NCI-H345 (cell line): Measurements from ENCODE around the gene TGIF2.

Source experiments
- DNase-seq: peaks from one replicate; lab custom pipeline; 2025; lab: John Stamatoyannopoulos, UW

TGIF2 gene

DNA sequence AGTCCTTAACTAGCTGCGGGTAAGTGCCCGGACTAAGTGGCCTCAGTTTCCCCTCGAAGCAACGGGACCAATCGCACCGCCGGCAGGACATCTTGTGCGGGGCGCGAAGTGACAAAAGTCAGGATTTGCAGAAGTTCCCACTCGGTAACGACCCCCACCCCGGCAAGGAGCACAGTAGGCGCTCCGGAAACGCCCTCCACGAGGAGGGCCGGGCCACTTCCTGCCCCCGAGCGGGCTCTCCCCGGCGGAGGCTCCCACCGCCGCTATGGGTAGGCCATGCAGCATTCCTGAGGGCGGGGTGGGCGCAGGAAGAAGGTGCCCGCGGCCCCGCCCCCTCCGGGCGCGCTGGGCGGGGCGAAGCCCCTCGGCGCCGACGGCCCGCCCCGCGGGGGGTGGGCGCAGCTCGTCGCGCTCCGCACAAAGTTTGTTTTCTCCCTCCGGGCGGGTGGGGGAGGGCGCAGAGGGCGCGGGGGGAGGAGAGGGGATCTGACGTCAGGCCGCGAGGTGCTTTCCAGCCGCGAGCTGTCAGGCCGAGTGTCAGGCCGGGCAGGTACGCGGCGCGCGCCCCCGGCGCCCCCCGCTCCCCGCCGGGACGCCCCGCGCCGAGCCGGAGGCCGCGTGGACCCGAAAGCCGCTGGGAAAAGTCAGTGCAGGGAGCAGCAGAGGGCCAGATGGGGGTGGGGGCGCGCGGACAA is at the start of gene TGIF2:
Gene TGIF2, plus strand, starts transcription at position 495 of the 695 bp plus-strand sequence. CDS start 5,178 bp downstream, outside the sequence.
- peak; percentile 33 for DNase-seq

DNA sequence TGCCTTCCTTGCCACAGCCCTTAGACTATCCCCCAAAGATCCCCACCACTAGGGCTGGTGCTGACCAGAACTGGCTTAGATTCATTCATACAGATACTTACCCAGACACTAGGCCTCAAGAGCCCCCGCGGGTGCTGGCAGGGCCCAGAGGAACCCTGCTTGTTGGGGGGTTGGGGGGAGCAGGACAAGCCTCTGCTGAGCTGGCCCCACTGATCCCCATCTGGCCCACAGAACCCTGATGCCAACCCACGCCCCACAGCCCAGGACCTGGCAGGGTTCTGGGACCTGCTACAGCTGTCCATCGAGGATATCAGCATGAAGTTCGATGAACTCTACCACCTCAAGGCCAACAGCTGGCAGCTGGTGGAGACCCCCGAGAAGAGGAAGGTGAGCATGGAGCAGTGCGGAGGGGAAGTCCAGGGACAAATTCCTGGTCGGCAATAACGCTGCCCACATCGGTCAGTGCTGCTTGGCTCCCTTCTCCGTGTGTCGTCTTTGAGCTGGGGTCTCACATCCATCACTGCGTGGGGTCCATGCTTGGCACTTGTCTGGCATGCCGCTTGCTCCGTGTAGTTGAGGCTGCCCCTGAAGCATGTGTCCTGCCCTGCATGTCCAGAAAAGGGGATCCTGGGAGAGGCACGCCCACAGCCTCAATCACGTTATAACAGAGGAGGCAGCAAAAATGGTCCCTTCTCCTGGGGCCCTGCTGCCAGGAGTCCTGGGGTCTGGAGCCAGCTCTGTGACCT is 47.6 kb upstream of the TGIF2 start:
- no peak for DNase-seq

DNA sequence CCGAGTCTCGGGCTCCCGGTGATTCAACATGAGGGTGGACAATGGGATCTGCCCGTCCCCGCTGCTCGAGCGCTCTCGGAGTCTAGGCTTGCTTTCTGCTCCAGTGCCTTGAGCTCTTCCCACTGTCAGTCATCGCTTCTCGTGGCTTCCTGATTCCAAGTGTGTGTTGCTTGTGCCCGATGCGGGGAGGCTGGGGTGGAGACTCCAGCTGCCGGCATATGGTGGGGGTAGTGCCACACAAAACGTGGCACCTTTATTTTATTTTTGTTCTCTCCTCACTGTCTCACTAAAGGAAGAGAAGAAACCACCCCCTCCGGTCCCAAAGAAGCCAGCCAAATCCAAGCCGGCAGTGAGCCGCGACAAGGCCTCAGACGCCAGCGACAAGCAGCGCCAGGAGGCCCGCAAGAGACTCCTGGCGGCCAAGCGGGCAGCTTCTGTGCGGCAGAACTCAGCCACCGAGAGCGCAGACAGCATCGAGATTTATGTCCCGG is 46.8 kb upstream of the TGIF2 start:
- no peak for DNase-seq

DNA sequence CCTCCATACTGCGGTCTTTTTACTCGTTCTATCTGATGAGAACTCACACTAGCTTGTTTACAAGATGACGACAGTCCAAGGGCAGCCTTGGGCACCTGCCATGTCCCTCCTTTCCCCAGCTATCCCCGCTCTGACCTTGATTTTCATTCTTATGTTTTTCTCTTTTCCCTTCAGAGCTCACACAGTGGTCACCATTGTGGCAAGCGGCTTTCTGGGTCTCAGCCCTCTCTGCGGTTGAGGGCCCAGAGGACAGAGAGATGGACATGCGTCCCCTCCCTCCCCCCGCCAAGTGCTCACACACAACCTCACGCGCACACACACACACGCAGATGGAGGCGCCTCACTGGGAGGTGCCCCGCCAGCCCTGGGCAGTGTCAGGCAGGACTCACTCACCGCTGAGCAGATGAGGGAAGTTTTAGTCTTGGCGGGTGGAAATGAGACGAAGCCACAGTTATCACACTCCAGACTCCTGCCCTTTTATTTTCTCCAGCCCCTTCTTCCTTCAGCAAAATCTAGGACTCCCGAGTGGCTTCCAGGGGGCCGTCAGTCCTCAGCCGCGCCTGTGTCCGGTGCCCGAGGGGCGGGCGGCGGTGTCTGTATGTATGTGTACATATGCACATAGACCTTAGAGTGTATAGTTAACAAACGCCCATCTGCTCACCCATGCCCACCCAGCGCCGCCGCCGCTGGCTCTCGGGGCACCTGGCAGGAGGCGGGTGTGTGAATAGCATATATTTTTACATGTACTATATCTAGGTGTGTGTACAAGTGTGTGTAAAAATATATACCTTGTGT is 45.9 kb upstream of the TGIF2 start:
- no peak for DNase-seq

DNA sequence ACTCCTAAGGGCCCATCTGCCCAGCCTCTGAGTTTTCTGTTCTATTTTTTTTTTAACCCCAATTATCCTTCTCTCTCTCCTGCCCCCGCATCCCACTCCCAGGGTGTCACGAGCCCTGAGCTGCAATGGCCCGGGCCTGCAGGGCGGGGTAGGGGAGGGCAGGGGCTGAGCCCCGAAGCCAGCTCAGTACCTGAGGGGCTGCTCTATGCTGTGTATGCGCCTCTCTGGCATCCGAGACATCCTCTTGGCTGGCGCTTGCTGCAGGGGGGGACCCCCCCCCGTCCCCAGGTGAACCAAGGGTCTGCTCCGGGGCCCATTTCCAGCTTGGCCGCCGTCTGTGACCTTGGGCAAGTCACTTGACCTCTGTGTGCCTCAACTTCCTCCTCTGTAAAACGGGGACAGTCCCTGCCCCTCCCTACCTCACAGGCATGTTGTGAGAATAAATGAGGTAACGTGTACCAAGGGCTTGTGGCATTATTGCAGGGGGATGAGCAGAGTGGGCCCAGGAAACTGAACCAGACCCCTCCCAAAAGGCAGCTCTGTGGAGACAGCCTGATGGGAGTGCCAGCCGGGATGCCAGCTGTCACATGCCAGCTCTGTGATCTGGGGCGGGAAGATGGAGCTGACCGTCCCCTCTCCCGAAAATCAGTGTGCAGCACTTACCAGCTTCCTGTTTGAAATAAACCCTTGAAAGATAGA is 45.1 kb upstream of the TGIF2 start:
- no peak for DNase-seq

DNA sequence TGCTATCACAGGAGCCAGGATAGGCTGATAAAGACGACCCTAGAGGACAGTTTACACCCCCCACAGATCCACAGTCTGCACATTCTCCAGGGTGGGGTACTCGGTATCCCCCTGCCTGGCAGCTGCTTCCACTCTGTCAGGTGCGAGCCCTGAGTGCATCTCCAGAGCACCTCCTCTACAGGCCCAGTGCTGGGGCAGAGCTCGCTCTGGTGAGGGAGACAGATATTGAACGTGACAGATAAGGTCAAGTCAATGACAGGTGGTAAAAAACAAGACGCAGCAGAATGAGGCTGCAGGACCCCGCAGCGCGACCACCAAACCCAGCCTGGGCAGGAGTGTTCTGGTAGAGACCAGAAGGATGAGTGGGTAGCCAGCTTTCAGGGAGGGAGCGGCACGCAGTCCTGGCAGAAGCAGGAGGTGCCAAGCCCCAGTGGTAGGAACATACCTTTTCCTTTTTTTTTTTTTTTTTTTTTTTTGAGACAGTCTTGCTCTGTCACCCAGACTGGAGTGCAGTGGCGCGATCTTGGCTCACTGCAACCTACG is 44.5 kb upstream of the TGIF2 start:
- DNase-seq, result no peak

DNA sequence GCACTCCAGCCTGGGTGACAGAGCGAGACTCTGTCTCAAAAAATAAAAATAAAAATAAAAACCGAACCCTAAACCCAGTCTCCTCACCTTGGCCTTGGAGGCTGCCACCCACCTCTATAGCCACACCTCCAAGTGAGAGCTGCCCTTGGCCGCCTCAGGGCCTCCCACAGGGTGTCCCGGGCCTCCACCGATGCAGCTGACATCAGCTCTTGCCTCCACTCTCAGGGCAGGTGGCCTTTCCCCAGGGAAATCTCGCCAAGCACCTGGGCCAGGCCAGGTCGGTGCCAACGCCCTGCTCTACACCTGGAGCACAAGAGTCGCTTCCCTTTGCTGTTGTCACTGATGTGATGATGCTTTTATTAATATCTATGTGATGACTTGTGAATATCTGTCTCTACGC is 41.0 kb upstream of the TGIF2 start:
- DNase-seq, result no peak

DNA sequence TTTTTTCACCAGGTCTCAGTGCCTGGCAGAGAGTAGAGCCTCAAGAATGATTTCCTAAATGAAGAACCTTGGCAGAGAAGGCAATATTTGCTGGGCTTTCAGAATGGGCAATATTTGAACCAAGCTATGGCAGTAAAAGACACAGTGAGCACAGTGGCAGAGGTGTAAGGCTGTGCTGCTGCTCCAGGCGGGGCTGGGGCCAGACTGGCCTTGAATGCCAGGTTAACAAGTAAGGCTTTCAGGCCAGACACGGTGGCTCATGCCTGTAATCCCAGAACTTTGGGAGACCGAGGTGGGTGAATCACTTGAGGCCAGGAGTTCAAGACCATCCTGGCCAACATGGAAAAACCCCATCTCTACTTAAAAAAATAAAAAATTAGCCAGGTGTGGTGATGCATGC is 40.6 kb upstream of the TGIF2 start:
- no peak for DNase-seq

DNA sequence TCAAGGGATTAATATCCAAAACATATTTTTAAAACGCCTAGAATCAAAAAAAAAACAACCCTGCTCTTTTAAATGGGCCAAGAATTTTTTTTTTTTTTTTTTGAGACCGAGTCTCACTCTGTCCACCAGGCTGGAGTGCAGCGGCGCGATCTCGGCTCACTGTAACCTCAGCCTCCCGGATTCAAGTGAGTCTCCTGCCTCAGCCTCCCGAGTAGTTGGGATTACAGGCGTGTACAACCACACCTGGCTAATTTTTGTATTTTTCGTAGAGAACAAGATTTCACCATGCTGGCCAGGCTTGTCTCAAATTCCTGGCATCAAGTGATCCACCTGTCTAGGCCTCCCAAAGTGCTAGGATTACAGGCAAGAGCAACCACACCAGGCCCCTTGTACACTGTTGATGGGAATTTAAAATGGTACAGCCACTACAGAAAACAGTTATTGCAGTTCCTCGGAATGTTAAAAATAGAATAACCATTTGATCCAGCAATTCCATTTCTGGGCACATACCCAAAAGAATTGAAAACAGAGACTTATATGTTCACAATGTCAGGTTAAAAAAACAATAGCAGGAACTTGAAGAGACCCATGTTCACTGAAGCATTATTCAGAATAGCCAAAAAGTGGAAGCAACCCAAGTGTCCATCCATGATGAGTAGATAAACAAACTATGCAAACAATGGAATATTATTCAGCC is 35.2 kb upstream of the TGIF2 start:
- DNase-seq, result no peak

DNA sequence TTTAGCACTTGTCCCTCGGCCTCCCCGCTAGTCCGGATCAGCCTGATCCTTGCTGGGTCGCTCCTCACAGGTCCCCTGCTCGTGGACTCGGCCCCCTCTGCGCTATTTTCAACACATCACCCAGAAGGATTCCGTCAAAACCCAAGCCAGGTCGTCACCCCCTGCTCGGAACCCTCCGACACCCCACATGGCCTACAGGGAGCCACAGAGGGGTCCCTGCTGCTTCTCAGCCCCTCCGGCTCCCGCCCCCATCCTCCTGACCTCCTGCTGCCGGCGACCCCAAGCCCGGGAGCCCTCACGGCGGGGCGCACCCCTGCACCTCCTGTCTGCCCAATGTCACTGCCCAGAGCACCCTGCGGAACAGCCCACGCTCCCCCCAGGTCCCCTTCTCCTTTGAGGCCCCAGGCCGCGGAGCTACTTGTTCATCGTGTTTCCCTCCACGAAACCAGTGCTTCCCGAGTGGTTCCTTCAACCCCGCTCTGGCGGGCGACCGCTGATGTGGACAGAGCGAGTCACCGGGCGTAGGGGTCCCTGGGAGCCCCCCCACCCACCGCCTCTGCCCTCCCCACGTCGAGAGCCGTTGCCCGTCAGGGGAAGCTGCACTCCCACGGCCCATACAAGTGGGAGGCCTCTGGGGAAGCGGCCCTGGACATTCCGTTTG is 32.7 kb upstream of the TGIF2 start:
- no peak for DNase-seq

DNA sequence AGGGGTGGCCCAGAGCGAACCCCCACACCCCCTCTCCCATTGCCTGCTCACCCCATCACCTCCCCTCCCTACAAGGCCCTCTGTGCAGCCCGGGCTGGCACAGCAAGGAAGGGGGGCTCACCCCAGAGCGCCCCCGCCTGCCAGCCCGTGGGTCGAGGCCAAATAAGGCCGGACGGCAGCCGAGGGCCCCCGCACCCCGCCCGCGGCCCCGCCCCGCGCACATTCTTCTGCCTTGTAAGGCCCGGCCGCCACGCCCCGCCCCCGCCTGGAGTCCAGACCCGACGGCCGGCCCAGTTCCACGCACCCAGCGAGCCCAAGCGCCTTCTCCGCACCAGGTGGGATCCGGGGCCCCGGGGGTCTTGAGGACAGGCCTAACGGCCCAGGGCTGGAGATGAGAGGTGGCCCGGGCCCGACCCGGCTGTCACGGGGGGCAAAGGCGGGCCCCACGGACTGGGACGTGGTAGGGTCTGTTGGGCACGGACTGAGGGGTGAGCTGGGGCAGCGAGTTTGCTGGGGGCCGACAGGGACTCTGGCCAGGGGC is 32.1 kb upstream of the TGIF2 start, which contains the start of gene MYL9:
Gene MYL9, plus strand, starts transcription at position 293 of the 541 bp plus-strand sequence. CDS start 3,366 bp downstream, outside the sequence.
- DNase-seq, result no peak

DNA sequence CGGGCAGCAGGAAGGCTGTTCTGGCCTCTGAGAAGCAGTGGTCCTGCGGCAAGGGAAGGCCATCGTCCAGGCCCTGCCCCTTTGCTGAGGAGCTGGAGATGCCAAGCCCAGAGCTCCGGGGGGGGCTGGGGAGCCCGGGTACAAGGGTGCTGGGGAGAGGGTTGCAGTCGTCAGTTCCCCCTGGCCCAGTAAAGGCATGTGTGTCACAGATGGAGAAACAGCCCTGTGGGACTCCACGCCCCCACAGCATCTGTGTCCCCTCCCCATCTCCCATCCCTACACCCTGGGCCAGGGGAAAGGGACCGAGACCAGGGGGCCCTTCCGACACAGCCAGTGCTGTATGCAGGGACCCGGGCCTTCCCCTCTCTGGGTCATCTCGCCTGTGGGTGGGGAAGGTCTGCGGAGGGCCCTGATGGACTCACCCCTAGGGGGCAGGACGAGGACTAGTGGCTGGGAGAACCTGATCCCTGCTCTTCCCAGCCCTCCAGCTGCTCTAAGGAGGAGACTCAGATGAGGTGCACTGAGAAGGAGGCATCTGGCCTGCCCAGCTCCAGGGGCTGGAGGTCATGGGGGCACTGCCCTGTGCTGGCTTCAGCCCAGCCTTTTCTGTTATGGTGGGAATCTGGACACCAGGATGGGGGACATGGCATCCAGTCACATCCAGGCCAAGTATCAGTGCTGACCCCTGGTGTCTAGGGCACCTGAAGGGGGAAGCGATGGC is 31.5 kb upstream of the TGIF2 start:
- no peak for DNase-seq

DNA sequence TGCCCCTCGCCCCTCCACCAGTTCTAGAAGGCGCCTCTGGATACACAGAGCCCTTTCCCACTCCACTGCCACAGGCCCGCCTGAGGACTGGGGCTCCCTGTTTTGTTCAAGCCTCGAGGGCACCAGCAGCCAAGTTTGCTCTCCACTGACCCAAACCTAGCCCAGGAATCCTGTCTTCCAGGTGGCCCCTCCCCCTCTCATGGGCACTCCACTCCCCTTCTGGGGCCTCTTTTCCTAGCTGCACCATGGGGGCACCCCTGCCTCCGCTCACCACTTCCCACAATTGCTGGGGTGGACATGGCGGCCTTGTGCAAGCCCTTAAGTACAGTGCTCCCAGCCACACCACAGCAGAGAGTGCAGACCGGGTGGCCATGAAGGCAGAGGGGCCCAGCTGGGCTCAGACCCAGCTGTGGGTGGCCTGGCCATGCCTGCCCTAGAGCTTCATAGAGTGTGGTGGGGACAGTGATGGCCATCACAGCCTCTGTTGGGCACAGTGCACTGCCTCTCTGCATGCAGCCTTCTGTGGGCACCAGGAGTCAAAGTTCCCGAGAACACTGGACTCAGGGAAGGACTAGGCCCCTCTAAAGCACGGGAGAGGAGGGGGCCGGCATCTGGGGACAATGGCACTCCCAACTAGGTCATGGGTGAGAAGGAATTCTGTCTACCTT is 30.7 kb upstream of the TGIF2 start:
- no peak for DNase-seq

DNA sequence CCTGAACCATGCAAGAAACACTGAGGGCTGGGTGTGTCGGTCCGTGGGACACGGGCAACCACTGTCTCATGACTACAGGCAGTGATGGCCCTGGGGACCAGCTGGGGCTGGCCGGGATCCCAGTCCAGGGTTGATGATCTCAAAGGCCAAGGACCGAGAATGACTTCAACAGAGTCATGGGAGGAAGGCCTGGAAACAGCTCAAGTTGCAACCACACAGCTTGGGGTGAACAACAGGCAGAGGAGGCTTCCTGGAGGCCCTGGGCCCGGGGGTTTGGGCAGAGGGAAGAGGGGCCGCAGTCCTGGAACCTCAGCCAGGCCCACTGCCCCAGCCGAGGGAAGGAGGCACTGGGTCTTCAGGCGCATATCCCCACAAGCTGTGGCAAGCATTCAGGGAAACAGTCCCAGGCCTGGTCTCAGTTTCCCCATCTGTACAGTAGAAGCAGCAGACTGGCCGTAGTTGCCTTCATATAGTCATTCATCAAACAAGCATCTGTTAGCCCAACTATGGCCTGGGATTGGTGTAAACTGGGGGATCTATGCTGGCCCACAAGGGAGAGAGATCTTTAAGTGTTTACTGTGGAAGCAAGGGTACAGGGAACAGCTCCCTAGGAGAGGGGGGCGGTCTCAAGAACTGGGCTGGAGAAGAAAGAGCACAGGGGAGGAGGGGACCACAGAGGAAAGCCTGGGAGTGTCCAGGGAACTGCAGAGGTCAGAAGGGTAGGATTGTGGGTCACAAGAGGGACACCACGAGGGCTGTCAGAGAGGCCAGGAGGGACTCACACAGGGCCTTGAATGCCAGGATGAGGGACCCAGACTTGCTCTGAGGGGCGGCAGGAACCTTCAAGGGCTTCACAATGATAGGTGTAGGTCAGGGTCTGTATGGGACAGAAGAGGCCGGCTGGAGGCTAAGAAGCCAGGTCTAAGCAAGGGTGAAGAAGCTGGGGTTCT is 29.9 kb upstream of the TGIF2 start:
- no peak for DNase-seq

DNA sequence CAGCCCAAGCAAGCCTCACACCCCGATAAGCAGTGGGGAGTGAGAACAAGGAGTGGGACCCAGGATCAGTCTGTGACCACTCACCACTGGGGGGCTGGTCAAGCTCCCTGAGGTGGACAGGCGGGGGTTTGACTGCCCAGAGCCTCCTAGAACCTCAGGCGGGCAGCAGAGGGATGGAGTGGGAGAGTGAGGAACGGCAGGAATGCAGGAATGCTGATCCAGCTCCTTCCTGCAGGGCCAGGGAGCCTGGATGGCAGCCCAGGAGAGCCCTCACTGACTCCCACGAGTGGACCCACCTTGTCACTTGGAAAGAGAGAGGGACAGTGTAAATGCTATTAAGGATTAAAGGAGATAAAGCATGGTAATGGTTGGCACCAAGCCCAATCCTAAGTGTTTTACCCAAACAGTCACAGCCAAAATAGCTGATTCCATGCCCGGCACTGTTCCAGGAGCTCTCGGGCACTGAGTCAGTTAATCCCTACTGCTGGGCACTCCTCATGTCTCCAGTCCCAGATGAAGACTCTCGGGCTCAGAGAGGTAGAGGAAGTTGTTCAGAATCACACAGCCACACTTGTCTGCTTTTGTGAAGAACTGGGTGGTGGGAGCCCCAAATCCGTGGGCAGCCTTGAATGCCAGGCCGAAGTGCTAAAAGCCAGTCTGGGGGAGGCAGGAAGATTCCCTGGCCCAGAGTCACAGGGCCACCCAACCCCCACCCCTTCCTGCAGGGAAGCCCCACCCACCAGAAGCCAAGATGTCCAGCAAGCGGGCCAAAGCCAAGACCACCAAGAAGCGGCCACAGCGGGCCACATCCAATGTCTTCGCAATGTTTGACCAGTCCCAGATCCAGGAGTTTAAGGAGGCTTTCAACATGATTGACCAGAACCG is 29.0 kb upstream of the TGIF2 start:
- DNase-seq, result peak; percentile 13

DNA sequence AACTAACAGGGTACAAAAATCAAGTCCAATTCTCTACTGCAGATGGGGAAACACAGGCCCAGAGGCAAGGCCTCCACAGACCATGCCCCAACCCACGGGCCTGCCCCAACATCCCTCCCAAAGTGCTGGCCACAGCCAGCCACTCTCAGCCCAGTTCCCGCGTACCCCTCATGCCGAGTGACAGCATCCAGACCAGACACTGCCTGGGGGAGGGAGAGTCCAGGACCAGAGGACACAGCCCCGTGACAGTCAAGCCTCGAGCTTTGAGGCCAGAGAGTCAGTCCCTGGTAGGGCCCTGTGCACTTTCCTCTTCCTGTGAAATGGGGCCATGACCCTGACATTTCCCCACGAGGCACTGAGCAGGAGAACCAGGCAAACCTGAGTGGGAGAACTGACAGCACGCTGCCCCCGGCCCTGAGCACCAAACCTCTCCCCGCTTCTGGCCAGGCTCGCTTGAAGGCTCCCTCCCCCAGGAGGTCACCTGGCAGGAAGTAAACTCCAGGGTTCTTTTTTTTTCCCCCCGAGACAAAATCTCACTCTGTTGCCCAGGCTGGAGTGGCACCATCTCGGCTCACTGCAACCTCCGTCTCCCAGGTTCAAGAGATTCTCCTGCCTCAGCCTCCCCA is 27.2 kb upstream of the TGIF2 start:
- no peak for DNase-seq
